Neural cell (in vitro differentiated cells): Measurements from ENCODE around the gene DCAF8L1. TPM values are rescaled to one million over a fixed set of nuclear protein-coding genes. Genes with fewer than 3 reads are reported as not detected.

Experiments used
- H2AFZ ChIP-seq: fragments of 200-600, 300-800 bp; sonication (generic), shearing (Covaris generic); 2 replicates; pipeline ENCODE4 v1.6.0; 2014; ENCODE audit warnings: low read depth, mild to moderate bottlenecking, antibody characterized with exemption, low read length, moderate library complexity
- H3F3A ChIP-seq: fragments of 200-600 bp; shearing (Covaris generic); 2 replicates; pipeline ENCODE4 v1.6.1; 2016; ENCODE audit warnings: mild to moderate bottlenecking, moderate library complexity, mixed read lengths, antibody characterized with exemption, low read length; ENCODE audit not compliant: insufficient read depth, poor library complexity, severe bottlenecking
- H3K27ac ChIP-seq: fragments of 200-600, 300-800 bp; sonication (generic), shearing (Covaris generic); 2 replicates; pipeline ENCODE4 v1.5.1; 2014; ENCODE audit warnings: mild to moderate bottlenecking, low read length, moderate library complexity
- H3K27me3 ChIP-seq: fragments of 300-800, 200-600 bp; sonication (generic), shearing (Covaris generic); 2 replicates; pipeline ENCODE4 v1.6.0; 2014; ENCODE audit warnings: mild to moderate bottlenecking, low read depth, low read length, moderate library complexity; ENCODE audit not compliant: insufficient read depth
- H3K36me3 ChIP-seq: fragments of 300-800, 200-600 bp; sonication (generic), shearing (Covaris generic); 2 replicates; pipeline ENCODE4 v1.5.1; 2014; ENCODE audit warnings: mild to moderate bottlenecking, antibody characterized with exemption, low read length, moderate library complexity; ENCODE audit not compliant: insufficient read depth
- H3K4me2 ChIP-seq: fragments of 300-800, 200-600 bp; sonication (generic), shearing (Covaris generic); 2 replicates; pipeline ENCODE4 v1.6.0; 2014; ENCODE audit warnings: mild to moderate bottlenecking, low read length
- H3K4me3 ChIP-seq: fragments of 300-800, 200-600 bp; sonication (generic), shearing (Covaris generic); 2 replicates; pipeline ENCODE4 v1.5.1; 2014; ENCODE audit warnings: mild to moderate bottlenecking, low read length, moderate library complexity
- H3K79me2 ChIP-seq: fragments of 200-600 bp; shearing (Covaris generic); replicated peaks from 2 replicates; pipeline ENCODE4 v1.6.0; 2014; ENCODE audit warnings: mild to moderate bottlenecking, low read length, moderate library complexity; ENCODE audit not compliant: insufficient read depth
- H3K9ac ChIP-seq: fragments of 300-800, 200-600 bp; sonication (generic), shearing (Covaris generic); 2 replicates; pipeline ENCODE4 v1.6.1; 2016; ENCODE audit warnings: mild to moderate bottlenecking, low read length, mixed read lengths
- H3K9me2 ChIP-seq: fragments of 200-600 bp; shearing (Covaris generic); 2 replicates; pipeline ENCODE4 v1.6.1; 2016; ENCODE audit warnings: mild to moderate bottlenecking, low read length, mixed read lengths; ENCODE audit not compliant: insufficient read depth
- H3K9me3 ChIP-seq: fragments of 200-600, 300-800 bp; sonication (generic), shearing (Covaris generic); 2 replicates; pipeline ENCODE4 v1.6.1; 2016; ENCODE audit warnings: mild to moderate bottlenecking, mixed run types, low read length, moderate library complexity, mixed read lengths
- H4K20me1 ChIP-seq: fragments of 200-600 bp; shearing (Covaris generic); 2 replicates; pipeline ENCODE4 v1.6.1; 2016; ENCODE audit warnings: mild to moderate bottlenecking, mixed run types; ENCODE audit not compliant: insufficient read depth
- CTCF ChIP-seq: fragments of 450-650 bp; IDR thresholded peaks from 2 replicates; pipeline ENCODE4 v1.5.1; 2014; ENCODE audit warnings: antibody characterized with exemption, mild to moderate bottlenecking, moderate library complexity; ENCODE audit not compliant: poor library complexity, severe bottlenecking
- EP300 ChIP-seq: fragments of 450-650 bp; conservative IDR thresholded peaks from 2 replicates; pipeline ENCODE4 v1.6.1; 2014; ENCODE audit warnings: antibody characterized with exemption, mild to moderate bottlenecking, moderate library complexity; ENCODE audit not compliant: poor library complexity, severe bottlenecking
- EZH2 ChIP-seq: fragments of 200-600, 300-800 bp; shearing (Covaris generic), sonication (generic); IDR thresholded peaks from 2 replicates; pipeline ENCODE4 v1.6.1; 2014; ENCODE audit warnings: antibody characterized with exemption, low read length, borderline replicate concordance, mild to moderate bottlenecking; ENCODE audit not compliant: insufficient read depth, poor library complexity, severe bottlenecking
- MXI1 ChIP-seq: fragments of 450-650 bp; conservative IDR thresholded peaks from 2 replicates; pipeline ENCODE4 v1.6.1; 2014; ENCODE audit warnings: antibody characterized with exemption, mild to moderate bottlenecking; ENCODE audit not compliant: poor library complexity, severe bottlenecking
- POLR2AphosphoS5 ChIP-seq: IDR thresholded peaks from 2 replicates; pipeline ENCODE4 v1.6.1; 2012
- RAD21 ChIP-seq: fragments of 450-650 bp; conservative IDR thresholded peaks from 2 replicates; pipeline ENCODE4 v1.6.1; 2014; ENCODE audit warnings: antibody characterized with exemption, mild to moderate bottlenecking, moderate library complexity
- REST ChIP-seq: IDR thresholded peaks from 2 replicates; pipeline ENCODE4 v1.6.1; 2012; ENCODE audit warnings: borderline replicate concordance
- SMC3 ChIP-seq: fragments of 450-650 bp; conservative IDR thresholded peaks from 2 replicates; pipeline ENCODE4 v1.6.1; 2014; ENCODE audit warnings: antibody characterized with exemption, mild to moderate bottlenecking, moderate library complexity; ENCODE audit not compliant: poor library complexity
- TAF1 ChIP-seq: IDR thresholded peaks from 2 replicates; pipeline ENCODE4 v1.6.1; 2012; ENCODE audit warnings: low read depth
- polyA plus RNA-seq: library from polyadenylated mRNA; depleted of rRNA; stranded (reverse); fragments of >200 nt; gene quantifications from 2 replicates; pipeline ENCODE4 v1.2.3, GENCODE V29; 2014

The DCAF8L1 gene
- polyA plus RNA-seq, 1 donor from 2014 or later: not detected

GRCh38 chrX:27976284-27976683 is 5.0 kb downstream of the DCAF8L1 start:
- Histone ChIP-seq H3K9me2 (no peaks in the 10 kb centered on the region), H4K20me1 (no peaks in the 10 kb centered on the region), H3K4me3 (no peak overlapping the region), H2AFZ (no peak overlapping the region), H3K4me2 (no peak overlapping the region), H3K79me2 (no peaks in the 10 kb centered on the region), H3K27ac (no peak overlapping the region), H3F3A (no peaks in the 10 kb centered on the region), H3K36me3 (no peaks in the 10 kb centered on the region), H3K9me3 (no peaks in the 10 kb centered on the region), H3K27me3 (no peaks in the 10 kb centered on the region), H3K9ac (no peak overlapping the region)
- no peak for TF ChIP-seq EP300
- no peak for TF ChIP-seq REST
- no peak for TF ChIP-seq RAD21
- TF ChIP-seq CTCF: no peak
- TF ChIP-seq SMC3: no peak
- no peak for TF ChIP-seq TAF1

GRCh38 chrX:27968878-27969277 is 12.4 kb downstream of the DCAF8L1 start:
- no peaks in the 10 kb centered on the region for H3F3A ChIP-seq
- H3K9me3 ChIP-seq: no peaks in the 10 kb centered on the region
- no peaks in the 10 kb centered on the region for H4K20me1 ChIP-seq
- H3K79me2 ChIP-seq: no peaks in the 10 kb centered on the region
- no peak overlapping the region for H3K4me3 ChIP-seq
- H2AFZ ChIP-seq: no peak overlapping the region
- H3K9me2 ChIP-seq: no peaks in the 10 kb centered on the region
- H3K27ac ChIP-seq: no peak overlapping the region
- TF ChIP-seq POLR2AphosphoS5 (no peak), TAF1 (no peak), EP300 (no peak), EZH2 (no peak), RAD21 (no peak), REST (no peak), MXI1 (no peak), CTCF (no peak), SMC3 (no peak)
- H3K36me3 ChIP-seq: no peaks in the 10 kb centered on the region
- H3K9ac ChIP-seq: no peak overlapping the region
- H3K4me2 ChIP-seq: no peak overlapping the region
- H3K27me3 ChIP-seq: no peaks in the 10 kb centered on the region
